Skeletal muscle tissue (tissue), 4 donors: Measurements from ENCODE around the gene YES1. TPM values are rescaled to one million over a fixed set of nuclear protein-coding genes. Genes with fewer than 3 reads are reported as not detected.
"Not testable (repeated sequence)": the region's sequence is repeated elsewhere in the genome, so short reads cannot be mapped to it uniquely, and the experiment has no call there.

Source experiments
- H3K27ac ChIP-seq: one replicate; pipeline ENCODE4 v1.7.0; 2013; ENCODE audit warnings: mild to moderate bottlenecking, low read depth, low read length, inconsistent platforms
- H3K27me3 ChIP-seq, 3 donors: one replicate each; pipeline ENCODE4 v1.7.0; 2013; ENCODE audit warnings: low read length in 3 of 3; ENCODE audit not compliant: control insufficient read depth in 3 of 3, insufficient read depth in 3 of 3
- H3K36me3 ChIP-seq, 3 donors: one replicate each; pipeline ENCODE4 v1.7.0; 2013; ENCODE audit warnings: low read length in 3 of 3; ENCODE audit not compliant: control insufficient read depth in 3 of 3, insufficient read depth in 3 of 3
- H3K4me1 ChIP-seq, 3 donors: one replicate each; pipeline ENCODE4 v1.7.0; 2013; ENCODE audit warnings: low read length in 3 of 3, mild to moderate bottlenecking in 3 of 3; ENCODE audit not compliant: control insufficient read depth in 3 of 3, insufficient read depth in 3 of 3
- H3K4me3 ChIP-seq, 3 donors: one replicate each; pipeline ENCODE4 v1.7.0; 2013; ENCODE audit warnings: low read length in 3 of 3
- H3K9ac ChIP-seq, 3 donors: one replicate each; pipeline ENCODE4 v1.7.0; 2013; ENCODE audit warnings: low read length in 3 of 3, mild to moderate bottlenecking in 3 of 3, moderate library complexity in 2 of 3, low read depth in 1 of 3
- H3K9me3 ChIP-seq, 3 donors: one replicate each; pipeline ENCODE4 v1.7.0; 2013; ENCODE audit warnings: low read length in 3 of 3; ENCODE audit not compliant: control insufficient read depth in 3 of 3
- total RNA-seq: library from RNA; depleted of rRNA; stranded (reverse); fragments of >200 nt; gene quantifications from one replicate; pipeline ENCODE4 v1.2.3, GENCODE V29; 2014
- donor health status: Osteomylitis.

The YES1 gene
- total RNA-seq, 1 donor from 2014 or later = 40.7 TPM

- peaks cover 13 to 31% (median 17%) of the 10 kb centered on the region in 3 donors for H3K4me1 ChIP-seq
- no peaks in the 10 kb centered on the region for H3K9me3 ChIP-seq
- no peaks in the 10 kb centered on the region for H3K27me3 ChIP-seq
- H3K4me3 ChIP-seq = peak overlapping the region; percentile 75 to 85 (median 84)
- H3K36me3 ChIP-seq = no peaks in the 10 kb centered on the region
- H3K27ac ChIP-seq = peak overlapping the region; percentile 90
- H3K9ac ChIP-seq = peak overlapping the region; percentile 85 to 96 (median 91)
Measured at GRCh38 chr18:811182-811891, 705 bp downstream of the YES1 start.

- no peaks in the 10 kb centered on the region for H3K27me3 ChIP-seq
- peaks cover 13 to 38% (median 17%) of the 10 kb centered on the region in 3 donors for H3K4me1 ChIP-seq
Measured at GRCh38 chr18:809985-810642, 1.9 kb downstream of the YES1 start.

GRCh38 chr18:809228-809627 lies 2.8 kb downstream of the YES1 start:
- H3K9ac ChIP-seq, H3K4me3 ChIP-seq, H3K36me3 ChIP-seq, H3K9me3 ChIP-seq, H3K27ac ChIP-seq, H3K27me3 ChIP-seq: not testable (repeated sequence)
- peaks cover 13 to 38% (median 17%) of the 10 kb centered on the region in 3 donors for H3K4me1 ChIP-seq

More at GRCh38 chr18:809985-810642, 1.9 kb downstream of the YES1 start:
- Histone ChIP-seq H3K4me3 (peak overlapping the region in 1 of 3 donors; percentile 48), H3K36me3 (no peaks in the 10 kb centered on the region), H3K9me3 (no peaks in the 10 kb centered on the region), H3K9ac (peak overlapping the region in 2 of 3 donors; percentile 91 to 96), H3K27ac (no peak overlapping the region)

GRCh38 chr18:808502-808901 lies 3.5 kb downstream of the YES1 start:
- H3K9ac ChIP-seq = peak overlapping the region; percentile 15 to 52 (median 51)
- peaks cover 13 to 38% (median 17%) of the 10 kb centered on the region in 3 donors for H3K4me1 ChIP-seq

GRCh38 chr18:808086-808485 lies 4.0 kb downstream of the YES1 start:
- H3K36me3 ChIP-seq = no peaks in the 10 kb centered on the region
- H3K27ac ChIP-seq = peak overlapping the region; percentile 57
- no peaks in the 10 kb centered on the region for H3K27me3 ChIP-seq
- H3K4me3 ChIP-seq = peak overlapping the region in 2 of 3 donors; percentile 31 to 57
- H3K9ac ChIP-seq = peak overlapping the region; percentile 15 to 52 (median 51)
- H3K4me1 ChIP-seq = peaks cover 13 to 38% (median 17%) of the 10 kb centered on the region in 3 donors
- no peaks in the 10 kb centered on the region for H3K9me3 ChIP-seq

More at GRCh38 chr18:808502-808901, 3.5 kb downstream of the YES1 start:
- peak overlapping the region; percentile 57 for H3K27ac ChIP-seq
- no peaks in the 10 kb centered on the region for H3K9me3 ChIP-seq
- no peaks in the 10 kb centered on the region for H3K36me3 ChIP-seq
- H3K4me3 ChIP-seq = peak overlapping the region in 2 of 3 donors; percentile 31 to 57
- H3K27me3 ChIP-seq = no peaks in the 10 kb centered on the region

GRCh38 chr18:805755-806110 lies 6.3 kb downstream of the YES1 start:
- Histone ChIP-seq H3K9ac (no peak overlapping the region), H3K4me1 (peaks cover 11 to 32% (median 12%) of the 10 kb centered on the region in 3 donors), H3K27me3 (no peaks in the 10 kb centered on the region), H3K9me3 (no peaks in the 10 kb centered on the region), H3K27ac (no peak overlapping the region), H3K4me3 (peak overlapping the region in 1 of 3 donors; percentile 32), H3K36me3 (no peaks in the 10 kb centered on the region)

GRCh38 chr18:805008-805754 lies 6.9 kb downstream of the YES1 start:
- no peak overlapping the region for H3K9ac ChIP-seq
- peaks cover 11 to 28% (median 11%) of the 10 kb centered on the region in 3 donors for H3K4me1 ChIP-seq
- H3K27me3 ChIP-seq = no peaks in the 10 kb centered on the region
- H3K36me3 ChIP-seq = no peaks in the 10 kb centered on the region
- no peaks in the 10 kb centered on the region for H3K9me3 ChIP-seq
- peak overlapping the region in 1 of 3 donors; percentile 32 for H3K4me3 ChIP-seq
- no peak overlapping the region for H3K27ac ChIP-seq

GRCh38 chr18:801137-801536 lies 10.9 kb downstream of the YES1 start:
- Histone ChIP-seq H3K9ac (no peak overlapping the region), H3K27ac (no peak overlapping the region), H3K9me3 (no peaks in the 10 kb centered on the region), H3K4me3 (no peak overlapping the region), H3K27me3 (no peaks in the 10 kb centered on the region), H3K36me3 (no peaks in the 10 kb centered on the region), H3K4me1 (peaks cover 0 to 7% (median 0%) of the 10 kb centered on the region in 3 donors)

GRCh38 chr18:799943-800342 lies 12.1 kb downstream of the YES1 start:
- H3K4me3 ChIP-seq = no peak overlapping the region
- H3K27me3 ChIP-seq = no peaks in the 10 kb centered on the region
- H3K9ac ChIP-seq = no peak overlapping the region
- H3K9me3 ChIP-seq = no peaks in the 10 kb centered on the region
- no peaks in the 10 kb centered on the region for H3K4me1 ChIP-seq
- no peaks in the 10 kb centered on the region for H3K36me3 ChIP-seq
- no peak overlapping the region for H3K27ac ChIP-seq
